GM19395 (cell line): ENCODE measurements around the gene RETREG3.
"Not testable (repeated sequence)": the region's sequence is repeated elsewhere in the genome, so short reads cannot be mapped to it uniquely, and the experiment has no call there.

Source experiments
- ATAC-seq: cut with Tn5 transposase; IDR thresholded peaks from one replicate; pipeline ENCODE4 v1.9.1; 2021; ENCODE audit warnings: mild to moderate bottlenecking, moderate library complexity; ENCODE audit not compliant: unreplicated experiment

RETREG3 gene

DNA sequence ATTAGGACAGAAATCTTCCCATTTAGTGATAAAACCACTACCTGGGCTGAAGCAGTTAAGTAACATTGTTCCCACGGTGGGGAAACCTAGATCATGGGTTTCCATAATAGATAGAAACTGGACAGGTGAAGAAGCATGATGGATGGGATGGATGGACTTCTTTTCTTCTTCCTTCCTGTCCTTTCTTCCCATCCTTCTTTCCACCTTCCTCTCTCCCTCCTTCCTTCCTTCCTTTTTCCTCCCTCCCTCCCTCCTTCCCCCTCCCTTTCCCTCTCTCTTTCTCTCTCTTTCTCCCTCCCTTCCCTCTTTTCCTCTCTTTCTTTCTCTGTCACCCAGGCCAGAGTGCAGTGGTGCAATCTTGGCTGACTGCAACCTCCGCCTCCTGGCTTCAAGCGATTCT is 34.7 kb downstream of the RETREG3 start:
- ATAC-seq: no peak

- ATAC-seq: no peak
Measured at GRCh38 chr17:42573095-42573494, 36.1 kb downstream of the RETREG3 start.

- ATAC-seq: no peak
Measured at GRCh38 chr17:42571435-42572225, 37.5 kb downstream of the RETREG3 start.

GRCh38 chr17:42568341-42569111 is 40.6 kb downstream of the RETREG3 start:
- no peak for ATAC-seq

- peak; percentile 61 for ATAC-seq
Measured at GRCh38 chr17:42566883-42567573, 42.1 kb downstream of the RETREG3 start, which contains the start of gene MLX. Gene MLX, plus strand, starts transcription at chr17:42567100. Its CDS starts 25 bp downstream, at chr17:42567125.

DNA sequence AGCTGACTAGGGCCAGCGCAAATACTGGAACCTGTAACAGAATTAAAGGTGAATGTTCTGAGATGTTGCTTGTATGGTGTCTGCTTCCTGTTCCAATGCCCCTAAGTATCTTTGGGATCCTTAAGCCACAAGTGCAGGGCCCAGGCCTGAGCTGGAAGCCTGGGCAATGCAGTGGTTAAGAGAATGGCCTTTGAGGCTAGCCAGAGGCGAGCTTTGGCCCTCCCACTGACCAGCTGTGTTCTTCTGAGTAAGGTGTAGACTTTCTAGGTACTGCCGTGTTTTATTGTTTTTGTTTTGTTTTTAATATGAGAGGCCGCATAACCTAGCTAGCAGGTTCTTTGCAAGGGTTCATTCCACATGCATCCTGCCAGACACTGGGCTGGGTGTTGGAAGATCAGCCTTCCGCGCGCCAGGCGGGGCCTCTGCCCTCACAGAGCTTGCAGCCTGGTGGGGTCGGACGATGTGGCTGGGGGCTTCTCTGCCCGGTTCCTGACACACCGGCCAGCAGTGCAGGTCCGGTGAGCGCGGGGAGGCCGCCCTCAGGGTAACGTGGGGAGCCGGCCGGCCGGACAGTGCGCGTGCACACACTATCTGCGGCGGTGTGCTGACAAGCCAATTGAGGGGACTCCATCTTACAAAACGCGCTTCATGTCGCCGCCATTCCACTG is 42.8 kb downstream of the RETREG3 start:
- ATAC-seq: no peak

DNA sequence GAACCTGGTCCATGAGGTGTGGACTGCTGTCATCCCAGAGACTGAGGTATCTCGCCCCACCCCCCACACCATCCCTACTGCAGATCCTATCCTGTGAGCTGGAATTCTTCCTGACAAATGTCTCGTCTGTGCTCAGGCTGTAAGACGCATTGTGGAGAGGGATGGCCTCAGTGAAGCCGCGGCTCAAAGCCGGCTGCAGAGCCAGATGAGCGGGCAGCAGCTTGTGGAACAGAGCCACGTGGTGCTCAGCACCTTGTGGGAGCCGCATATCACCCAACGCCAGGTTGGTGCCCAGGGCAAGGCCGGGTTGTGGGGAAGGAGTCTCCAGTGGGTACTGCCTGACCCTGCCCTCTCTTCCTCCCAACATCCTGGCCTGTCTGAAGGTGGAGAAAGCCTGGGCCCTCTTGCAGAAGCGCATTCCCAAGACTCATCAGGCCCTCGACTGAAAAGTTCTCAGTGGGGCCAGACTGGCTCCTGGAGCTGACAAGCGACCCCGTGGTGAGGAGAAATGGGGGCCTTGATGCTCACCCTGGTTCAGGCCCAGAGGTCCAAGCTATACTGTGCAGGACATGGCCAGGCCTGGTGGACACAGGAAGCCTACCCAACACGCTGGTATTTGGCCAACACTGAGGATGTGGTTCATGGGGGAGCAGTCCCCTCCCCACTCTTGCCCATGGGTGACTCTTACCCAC is 43.5 kb downstream of the RETREG3 start:
- ATAC-seq: no peak

- no peak for ATAC-seq
Measured at GRCh38 chr17:42564815-42565522, 44.2 kb downstream of the RETREG3 start.

GRCh38 chr17:42563950-42564349 is 45.2 kb downstream of the RETREG3 start:
- ATAC-seq: no peak

DNA sequence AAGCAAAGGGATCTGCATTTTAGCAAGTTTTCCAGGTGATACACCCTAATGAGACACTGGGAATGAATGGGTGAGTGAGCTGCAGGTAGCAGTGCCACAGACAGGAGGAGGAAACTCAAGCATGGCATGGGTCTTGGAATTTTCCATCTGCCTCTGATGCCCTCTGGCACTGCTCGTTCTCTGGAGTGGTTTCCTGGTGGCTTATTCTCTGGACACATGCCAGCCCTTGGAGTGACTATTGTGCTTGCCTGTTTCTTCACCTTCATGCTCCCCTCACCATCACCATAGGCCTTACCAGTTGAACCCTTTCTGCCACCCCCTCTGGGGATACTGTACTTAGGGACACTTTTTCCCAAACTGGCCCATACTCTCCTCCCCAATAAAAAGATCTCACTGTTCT is 45.6 kb downstream of the RETREG3 start:
- no peak for ATAC-seq

GRCh38 chr17:42563143-42563509 is 46.0 kb downstream of the RETREG3 start:
- no peak for ATAC-seq

DNA sequence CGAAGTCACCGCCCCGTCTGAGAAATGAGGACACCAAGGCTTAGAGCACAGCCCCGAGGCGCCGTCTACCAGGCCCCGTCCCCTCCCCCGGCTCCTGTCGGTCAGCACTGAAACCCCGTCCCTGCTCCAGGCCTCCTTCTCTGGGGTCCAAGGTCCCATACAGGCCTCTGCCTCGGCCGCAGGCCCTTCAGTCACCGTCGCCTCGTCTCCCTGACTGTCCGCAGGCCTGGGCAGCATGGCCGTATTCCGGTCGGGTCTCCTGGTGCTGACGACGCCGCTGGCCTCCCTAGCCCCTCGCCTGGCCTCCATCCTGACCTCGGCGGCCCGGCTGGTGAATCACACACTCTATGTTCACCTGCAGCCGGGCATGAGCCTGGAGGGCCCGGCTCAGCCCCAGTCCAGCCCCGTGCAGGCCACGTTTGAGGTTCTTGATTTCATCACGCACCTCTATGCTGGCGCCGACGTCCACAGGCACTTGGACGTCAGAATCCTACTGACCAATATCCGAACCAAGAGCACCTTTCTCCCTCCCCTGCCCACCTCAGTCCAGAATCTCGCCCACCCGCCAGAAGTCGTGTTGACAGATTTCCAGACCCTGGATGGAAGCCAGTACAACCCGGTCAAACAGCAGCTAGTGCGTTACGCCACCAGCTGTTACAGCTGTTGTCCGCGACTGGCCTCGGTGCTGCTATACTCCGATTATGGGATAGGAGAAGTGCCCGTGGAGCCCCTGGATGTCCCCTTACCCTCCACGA is 46.6 kb downstream of the RETREG3 start:
- no peak for ATAC-seq

GRCh38 chr17:42561897-42562387 is 47.2 kb downstream of the RETREG3 start, which contains the start of gene COASY:
Gene COASY, plus strand, starts transcription at chr17:42562148. Its CDS starts 475 bp downstream, at chr17:42562623.
- peak; percentile 62 for ATAC-seq

DNA sequence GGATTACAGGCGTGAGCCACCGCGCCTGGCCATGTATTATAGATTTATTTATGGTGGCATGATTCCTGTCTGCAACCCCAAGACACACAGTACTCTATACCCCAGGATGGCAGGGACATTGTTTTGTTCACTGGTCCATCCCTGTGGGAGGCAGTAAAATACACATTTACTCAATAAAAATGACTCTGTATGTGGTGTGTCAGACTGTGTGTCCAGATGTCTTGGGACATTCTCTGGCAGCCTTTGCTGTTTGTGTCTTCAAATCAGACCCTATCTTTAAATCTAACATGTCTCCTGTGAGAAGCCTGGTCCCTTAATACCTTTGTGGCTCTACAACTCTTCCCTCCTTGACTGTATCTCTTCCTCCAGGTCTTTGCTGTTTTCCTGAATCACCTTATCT is 48.9 kb downstream of the RETREG3 start:
- no peak for ATAC-seq

DNA sequence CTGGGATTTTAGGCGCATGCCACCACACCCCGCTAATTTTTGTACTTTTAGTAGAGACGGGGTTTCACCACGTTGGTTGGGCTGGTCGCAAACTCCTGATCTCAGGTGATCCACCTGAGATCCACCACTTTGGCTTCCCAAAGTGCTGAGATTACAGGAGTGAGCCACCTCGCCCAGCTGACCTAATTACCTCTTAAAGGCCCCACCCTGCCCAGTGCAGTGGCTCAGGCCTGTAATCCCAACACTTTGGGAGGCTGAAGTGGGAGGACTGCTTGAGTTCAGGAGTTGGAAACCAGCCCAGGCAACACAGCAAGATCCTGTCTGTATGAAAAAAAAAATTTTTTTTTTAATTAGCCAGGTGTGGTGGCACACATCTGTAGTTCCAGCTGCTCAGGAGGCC is 50.1 kb downstream of the RETREG3 start:
- ATAC-seq: no peak

GRCh38 chr17:42555961-42556617 is 53.1 kb downstream of the RETREG3 start:
- ATAC-seq: not testable (repeated sequence)

DNA sequence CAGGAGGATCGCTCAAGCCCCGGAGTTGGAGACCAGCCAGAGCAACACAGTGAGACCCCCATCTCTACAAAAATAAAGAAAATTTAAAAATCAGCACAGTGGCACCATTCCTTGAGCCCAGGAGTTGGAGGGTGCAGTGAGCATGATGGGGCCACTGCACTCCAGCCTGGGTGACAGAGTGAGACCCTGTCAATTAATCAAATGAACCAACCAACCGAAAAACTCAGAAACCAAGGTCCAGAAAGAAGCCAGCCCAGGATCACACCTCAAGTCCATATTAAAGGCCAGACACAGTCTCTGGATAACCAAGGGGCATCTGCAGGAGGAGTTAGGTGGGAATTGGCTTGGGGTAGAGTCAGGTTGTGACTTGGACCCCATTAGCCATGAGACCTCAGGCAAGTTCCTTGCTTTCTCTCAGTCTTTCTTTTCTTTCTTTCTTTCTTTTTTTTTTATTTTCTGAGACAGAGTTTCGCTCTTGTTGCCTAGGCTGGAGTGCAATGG is 54.0 kb downstream of the RETREG3 start:
- no peak for ATAC-seq
